ENCODE measurements around the gene RAB33B.

DNA sequence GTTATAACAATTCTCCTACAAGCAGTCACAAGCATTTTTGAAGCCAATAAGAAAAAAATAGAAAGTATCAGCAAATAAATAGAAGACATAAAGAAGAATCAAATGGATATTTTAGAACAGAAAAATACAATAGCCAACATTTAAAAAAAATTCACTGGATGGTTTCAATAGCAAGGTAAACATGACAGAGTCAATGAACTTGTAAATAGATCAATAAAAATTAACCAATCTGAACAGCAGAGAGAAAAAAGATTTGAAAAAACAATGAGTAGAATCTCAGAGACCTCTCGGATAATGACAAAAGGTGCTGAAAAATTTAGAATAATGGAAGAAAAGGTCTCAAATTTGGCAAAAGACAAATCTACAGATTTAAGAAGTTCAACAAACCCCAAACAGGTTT lies 33.3 kb upstream of the RAB33B start:
- TF ChIP-seq POLR2A (IDR thresholded peaks at IDR 0.05; ENCODE audit: low read depth, low read length) (no peak), POLR2AphosphoS5 (IDR thresholded peaks at IDR 0.05; ENCODE audit: low read depth, low read length) (no peak), PAX5 (IDR thresholded peaks at IDR 0.05; ENCODE audit: insufficient read depth, low read length, severe bottlenecking) (no peak), SPI1 (IDR thresholded peaks at IDR 0.05; ENCODE audit: low read depth, low read length) (no peak), TAF1 (IDR thresholded peaks at IDR 0.05; ENCODE audit: low read depth, low read length) (no peak), POU2F2 (IDR thresholded peaks at IDR 0.05; ENCODE audit: low read depth, low read length) (no peak)

Measured in GM12891 (cell line).